IMR-90 (cell line): ENCODE measurements around the gene KRT35. TPM values are rescaled to one million over a fixed set of nuclear protein-coding genes. Genes with fewer than 3 reads are reported as not detected.

Experiments
- ATAC-seq: fragments of 200-7000 bp; cut with Tn5 transposase; 2 replicates; pipeline ENCODE4 v1.9.1; 2020; ENCODE audit warnings: low read depth, mild to moderate bottlenecking, moderate library complexity
- BruUV-seq: library from RNA; stranded (reverse); fragments of 400-500 nt; replicated peaks from 2 replicates; lab custom pipeline; 2021; lab: Mats Ljungman, UMichigan
- CTCF ChIA-PET: fragments of 300-600 bp; formaldehyde crosslinking; extraction: SDS; loops from one replicate; lab custom pipeline; 2021; ENCODE audit warnings: antibody characterized with exemption; lab: Yijun Ruan, JAX
- POLR2A ChIA-PET: fragments of 300-600 bp; sonication (Branson Sonifier 250); formaldehyde crosslinking; loops from one replicate; lab custom pipeline; 2022; ENCODE audit warnings: antibody characterized with exemption; ENCODE audit not compliant: unreplicated experiment; lab: Charles Lee
- DNase-seq: peaks from one replicate; pipeline ENCODE4 v3.0.0; 2013
- H2AFZ ChIP-seq: replicated peaks from 2 replicates; pipeline ENCODE3; 2013; ENCODE audit warnings: low read length, mild to moderate bottlenecking; ENCODE audit not compliant: poor library complexity
- H2AK5ac ChIP-seq: 2 replicates; pipeline ENCODE4 v1.6.1; 2013; ENCODE audit warnings: low read depth, low read length, inconsistent platforms
- H2AK9ac ChIP-seq: replicated peaks from 2 replicates; pipeline ENCODE3; 2013; ENCODE audit warnings: mild to moderate bottlenecking, low read depth, low read length, moderate library complexity; ENCODE audit not compliant: poor library complexity
- H2BK120ac ChIP-seq: 2 replicates; pipeline ENCODE4 v1.6.1; 2013; ENCODE audit warnings: low read depth, low read length, inconsistent platforms
- H2BK15ac ChIP-seq: 3 replicates; pipeline ENCODE4 v1.6.1; 2013; ENCODE audit warnings: low read depth, low read length, inconsistent platforms
- H2BK20ac ChIP-seq: 2 replicates; pipeline ENCODE4 v1.6.1; 2013; ENCODE audit warnings: low read depth, mild to moderate bottlenecking, inconsistent platforms, low read length, moderate library complexity
- H2BK5ac ChIP-seq: 2 replicates; pipeline ENCODE4 v1.6.1; 2013; ENCODE audit warnings: mild to moderate bottlenecking, low read depth, low read length, inconsistent platforms; ENCODE audit not compliant: poor library complexity, severe bottlenecking
- H3K14ac ChIP-seq: replicated peaks from 2 replicates; pipeline ENCODE4 v1.6.1; 2013; ENCODE audit warnings: low read depth, low read length, inconsistent platforms
- H3K18ac ChIP-seq: 2 replicates; pipeline ENCODE4 v1.6.1; 2013; ENCODE audit warnings: low read depth, low read length, control low read depth
- H3K23ac ChIP-seq: 2 replicates; pipeline ENCODE4 v1.6.1; 2013; ENCODE audit warnings: low read depth, low read length, inconsistent platforms
- H3K27ac ChIP-seq: 2 replicates; pipeline ENCODE4 v1.5.1; 2013; ENCODE audit warnings: mild to moderate bottlenecking, control low read depth, low read length; ENCODE audit not compliant: insufficient read depth
- H3K27me3 ChIP-seq: 2 replicates; pipeline ENCODE4 v1.6.1; 2013; ENCODE audit warnings: low read length; ENCODE audit not compliant: control insufficient read depth, insufficient read depth
- H3K36me3 ChIP-seq: 2 replicates; pipeline ENCODE4 v1.6.1; 2013; ENCODE audit warnings: low read length, mixed read lengths; ENCODE audit not compliant: control insufficient read depth, insufficient read depth
- H3K4ac ChIP-seq: 2 replicates; pipeline ENCODE4 v1.6.1; 2013; ENCODE audit warnings: low read depth, low read length, inconsistent platforms
- H3K4me1 ChIP-seq: 2 replicates; pipeline ENCODE4 v1.6.1; 2013; ENCODE audit warnings: low read length, mixed read lengths; ENCODE audit not compliant: control insufficient read depth, insufficient read depth
- H3K4me2 ChIP-seq: 2 replicates; pipeline ENCODE4 v1.6.1; 2013; ENCODE audit warnings: low read depth, mild to moderate bottlenecking, control low read depth, low read length, moderate library complexity
- H3K4me3 ChIP-seq: 2 replicates; pipeline ENCODE4 v1.5.1; 2013; ENCODE audit warnings: low read depth, mild to moderate bottlenecking, control low read depth, low read length, moderate library complexity; ENCODE audit not compliant: insufficient read depth
- H3K56ac ChIP-seq: 2 replicates; pipeline ENCODE4 v1.6.1; 2013; ENCODE audit warnings: low read length, inconsistent platforms; ENCODE audit not compliant: insufficient read depth; ENCODE audit errors: extremely low read depth
- H3K79me1 ChIP-seq, 2 experiments: 2 replicates each; pipeline ENCODE4 v1.6.1; 2013; ENCODE audit warnings: low read length in 2 of 2, inconsistent platforms in 1 of 2, low read depth in 1 of 2
- H3K9ac ChIP-seq: 2 replicates; pipeline ENCODE4 v1.6.1; 2013; ENCODE audit warnings: low read depth, low read length, control low read depth
- H3K9me1 ChIP-seq: 2 replicates; pipeline ENCODE4 v1.6.1; 2013; ENCODE audit warnings: low read length, inconsistent platforms; ENCODE audit not compliant: insufficient read depth
- H3K9me3 ChIP-seq: 2 replicates; pipeline ENCODE4 v1.6.1; 2013; ENCODE audit warnings: low read length; ENCODE audit not compliant: control insufficient read depth, insufficient read depth
- H4K20me1 ChIP-seq: 2 replicates; pipeline ENCODE4 v1.6.1; 2013; ENCODE audit warnings: low read length, inconsistent platforms; ENCODE audit not compliant: insufficient read depth
- H4K5ac ChIP-seq: 2 replicates; pipeline ENCODE4 v1.6.1; 2013; ENCODE audit warnings: mild to moderate bottlenecking, low read depth, low read length, control low read depth
- H4K8ac ChIP-seq, 2 experiments: 2 replicates each; pipeline ENCODE4 v1.6.1; 2013; ENCODE audit warnings: low read depth in 2 of 2, low read length in 2 of 2, control low read depth in 1 of 2, inconsistent platforms in 1 of 2
- H4K91ac ChIP-seq: 2 replicates; pipeline ENCODE4 v1.6.1; 2013; ENCODE audit warnings: low read depth, low read length, inconsistent platforms; ENCODE audit not compliant: insufficient read depth
- BHLHE40 ChIP-seq: fragments of 150-350 bp; IDR thresholded peaks from 2 replicates; pipeline ENCODE4 v1.6.1; 2016; ENCODE audit warnings: mild to moderate bottlenecking, low read depth, low read length
- CEBPB ChIP-seq: IDR thresholded peaks from 2 replicates; pipeline ENCODE4 v1.6.1; 2012; ENCODE audit warnings: low read depth, low read length, improper control_type of control experiment
- CHD1 ChIP-seq: IDR thresholded peaks from 2 replicates; pipeline ENCODE4 v1.6.1; 2012; ENCODE audit warnings: low read depth, low read length, improper control_type of control experiment
- FOS ChIP-seq: fragments of 150-350 bp; IDR thresholded peaks from 2 replicates; pipeline ENCODE4 v1.6.1; 2016; ENCODE audit warnings: low read depth, low read length
- MAZ ChIP-seq: IDR thresholded peaks from 2 replicates; pipeline ENCODE4 v1.6.1; 2012; ENCODE audit warnings: low read depth, mild to moderate bottlenecking, low read length, improper control_type of control experiment, moderate library complexity, borderline replicate concordance
- NFE2L2 ChIP-seq: fragments of 150-350 bp; IDR thresholded peaks from 2 replicates; pipeline ENCODE4 v1.6.1; 2016; ENCODE audit warnings: low read depth, mild to moderate bottlenecking, low read length
- POLR2A ChIP-seq: IDR thresholded peaks from 2 replicates; pipeline ENCODE4 v1.6.1; 2012; ENCODE audit warnings: mild to moderate bottlenecking, low read depth, low read length
- RAD21 ChIP-seq: IDR thresholded peaks from 2 replicates; pipeline ENCODE4 v1.6.1; 2012; ENCODE audit warnings: low read length, improper control_type of control experiment
- RCOR1 ChIP-seq: IDR thresholded peaks from 2 replicates; pipeline ENCODE4 v1.6.1; 2012; ENCODE audit warnings: mild to moderate bottlenecking, low read length, improper control_type of control experiment; ENCODE audit not compliant: insufficient replicate concordance
- SMC3 ChIP-seq: fragments of 150-350 bp; IDR thresholded peaks from 2 replicates; pipeline ENCODE4 v1.6.1; 2016; ENCODE audit warnings: low read depth, mild to moderate bottlenecking, antibody characterized with exemption, low read length, moderate library complexity
- WGBS, 2 experiments: methylation state at CpG; one replicate each; pipeline versions ENCODE4 v1.1.5 to v1.1.7; 2013; ENCODE audit warnings: missing lambda C conversion rate in 2 of 2; ENCODE audit not compliant: insufficient read length in 1 of 2; ENCODE audit errors: extremely low coverage in 2 of 2; 5-methylcytosine and 5-hydroxymethylcytosine counted together
- dilution Hi-C: fragments of 300-500 bp; cut with HindIII; formaldehyde crosslinking; loops from one replicate; pipeline ENCODE4 v1.14.3; 2018; ENCODE audit warnings: low sequenced_read_pairs; ENCODE audit not compliant: unreplicated experiment
- in situ Hi-C: fragments of 300-500 bp; cut with MboI; formaldehyde crosslinking; loops from 3 replicates; pipeline ENCODE4 v1.14.3; 2019; ENCODE audit warnings: low sequenced_read_pairs, inconsistent platforms, mixed read lengths
- intact Hi-C: fragments of 100-400 bp; cut with micrococcal nuclease; formaldehyde crosslinking; loops from 2 replicates; pipeline ENCODE4 v1.10.0; 2022
- polyA plus RNA-seq, 3 experiments: library from polyadenylated mRNA; depleted of rRNA; stranded (reverse); fragments of >200 nt; gene quantifications; 2 replicates each; pipeline ENCODE4 v1.2.3, GENCODE V29; 2012; ENCODE audit warnings: low replicate concordance in 1 of 3
- total RNA-seq: library from RNA; depleted of rRNA; stranded (reverse); fragments of >200 nt; gene quantifications from 2 replicates; pipeline ENCODE4 v1.2.3, GENCODE V29; 2012
- TF ChIP-seq, protein P1 (sequence below): fragments of 150-350 bp; IDR thresholded peaks from 2 replicates; pipeline ENCODE4 v1.6.1; 2016; ENCODE audit warnings: low read depth, mild to moderate bottlenecking, low read length, moderate library complexity, borderline replicate concordance
- TF ChIP-seq, protein P2 (sequence below): fragments of 150-350 bp; IDR thresholded peaks from 2 replicates; pipeline ENCODE4 v1.6.1; 2017; ENCODE audit warnings: mild to moderate bottlenecking, antibody characterized with exemption, low read length, low read depth

KRT35 gene
- total and polyA plus RNA-seq, 2 of the 4 experiments (the other 2 are of a cell fraction): not detected

DNA sequence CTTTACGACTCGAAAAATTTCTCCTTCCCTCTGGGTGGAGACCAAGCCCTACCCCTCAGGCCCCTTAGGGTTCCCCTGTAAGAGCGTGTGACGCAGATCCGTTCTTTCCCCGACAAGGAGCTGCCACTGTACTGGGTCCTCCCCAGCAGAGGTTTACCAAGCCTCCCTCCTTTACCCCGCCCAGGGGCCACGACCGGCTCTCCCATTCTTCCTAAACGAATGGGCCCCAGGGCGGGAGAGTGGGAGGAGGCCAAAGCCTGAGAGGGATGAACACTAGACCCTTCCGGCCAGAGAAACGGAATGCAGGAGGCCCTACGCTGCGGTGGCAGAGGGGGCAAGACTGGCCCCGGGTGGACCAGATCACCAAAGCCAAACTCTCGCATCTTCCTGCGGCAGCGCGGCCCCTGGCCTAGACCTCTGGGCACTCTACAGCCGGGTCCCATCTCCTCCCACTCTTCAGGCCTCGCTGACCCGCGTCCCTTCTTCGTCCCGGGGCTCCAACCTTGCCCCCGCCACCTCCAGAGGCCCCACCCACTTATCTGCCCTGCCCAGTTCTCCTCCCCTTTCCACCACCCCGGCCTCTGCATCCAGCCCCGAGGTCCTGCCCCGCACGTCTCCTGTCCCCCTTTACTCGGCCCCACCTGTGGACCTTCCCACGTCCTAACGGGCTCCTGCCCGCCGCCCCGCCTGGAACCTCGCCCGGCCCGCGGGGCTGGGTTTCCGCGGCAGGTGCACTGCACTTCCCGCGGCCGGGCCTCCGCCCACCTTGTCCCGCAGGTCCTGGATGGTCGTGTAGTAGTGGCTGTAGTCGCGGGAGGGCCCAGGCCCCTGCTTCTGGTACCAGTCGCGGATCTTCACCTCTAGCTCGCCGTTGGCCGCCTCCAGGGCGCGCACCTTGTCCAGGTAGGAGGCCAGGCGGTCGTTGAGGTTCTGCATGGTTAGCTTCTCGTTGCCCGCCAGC is 46.4 kb upstream of the KRT35 start:
- H2AK9ac ChIP-seq: no peak overlapping the region
- peaks cover 21% of the 10 kb centered on the region for H3K4me1 ChIP-seq
- H3K27me3 ChIP-seq: peaks cover 2% of the 10 kb centered on the region; the same call in 1 of the 2 replicates
- no peaks in the 10 kb centered on the region for H3K36me3 ChIP-seq
- ATAC-seq (no peak), DNase-seq (no peak)
- no peak overlapping the region for H3K56ac ChIP-seq
- no peak overlapping the region for H3K4me3 ChIP-seq
- no peak overlapping the region; the same call in 1 of the 2 replicates for H2AK5ac ChIP-seq
- no peak overlapping the region for H3K9ac ChIP-seq
- no peak overlapping the region for H3K14ac ChIP-seq
- no peak overlapping the region for H3K18ac ChIP-seq
- peaks cover 21% of the 10 kb centered on the region for H3K9me1 ChIP-seq
- H3K4me2 ChIP-seq: no peak overlapping the region
- no peak overlapping the region for H2BK20ac ChIP-seq
- POLR2A ChIA-PET: interaction anchor here (0.5 kb wide), 1 partner anchor 20 kb away, joined by 4 read pairs; no protein-coding TSS in a partner anchor
- no peaks in the 10 kb centered on the region for H3K9me3 ChIP-seq
- H4K8ac ChIP-seq: no peak overlapping the region
- CTCF ChIA-PET: no interaction called here
- H2BK5ac ChIP-seq: no peak overlapping the region
- peaks cover 0 to under 1% of the 10 kb centered on the region in 2 experiments; a peak in 1 of 4 replicates for H3K79me1 ChIP-seq
- H4K5ac ChIP-seq: no peak overlapping the region
- TF ChIP-seq MAZ: no peak
- TF ChIP-seq, protein P1, sequence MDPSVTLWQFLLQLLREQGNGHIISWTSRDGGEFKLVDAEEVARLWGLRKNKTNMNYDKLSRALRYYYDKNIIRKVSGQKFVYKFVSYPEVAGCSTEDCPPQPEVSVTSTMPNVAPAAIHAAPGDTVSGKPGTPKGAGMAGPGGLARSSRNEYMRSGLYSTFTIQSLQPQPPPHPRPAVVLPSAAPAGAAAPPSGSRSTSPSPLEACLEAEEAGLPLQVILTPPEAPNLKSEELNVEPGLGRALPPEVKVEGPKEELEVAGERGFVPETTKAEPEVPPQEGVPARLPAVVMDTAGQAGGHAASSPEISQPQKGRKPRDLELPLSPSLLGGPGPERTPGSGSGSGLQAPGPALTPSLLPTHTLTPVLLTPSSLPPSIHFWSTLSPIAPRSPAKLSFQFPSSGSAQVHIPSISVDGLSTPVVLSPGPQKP: no peak
- TF ChIP-seq POLR2A: no peak
- TF ChIP-seq RAD21: no peak
- TF ChIP-seq FOS: no peak
- TF ChIP-seq NFE2L2: no peak
- TF ChIP-seq RCOR1: no peak
- TF ChIP-seq SMC3: no peak
- TF ChIP-seq BHLHE40: no peak
- TF ChIP-seq CHD1: no peak
- TF ChIP-seq CEBPB: no peak
- TF ChIP-seq, protein P2, sequence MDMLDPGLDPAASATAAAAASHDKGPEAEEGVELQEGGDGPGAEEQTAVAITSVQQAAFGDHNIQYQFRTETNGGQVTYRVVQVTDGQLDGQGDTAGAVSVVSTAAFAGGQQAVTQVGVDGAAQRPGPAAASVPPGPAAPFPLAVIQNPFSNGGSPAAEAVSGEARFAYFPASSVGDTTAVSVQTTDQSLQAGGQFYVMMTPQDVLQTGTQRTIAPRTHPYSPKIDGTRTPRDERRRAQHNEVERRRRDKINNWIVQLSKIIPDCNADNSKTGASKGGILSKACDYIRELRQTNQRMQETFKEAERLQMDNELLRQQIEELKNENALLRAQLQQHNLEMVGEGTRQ: no peak
- intact Hi-C loops (no loop called here), dilution Hi-C loops (no loop called here), in situ Hi-C loops (no loop called here)
- no peak overlapping the region for H3K23ac ChIP-seq
- H2BK15ac ChIP-seq: no peak overlapping the region
- H3K4ac ChIP-seq: no peak overlapping the region
- no TSS peak for BruUV-seq
- 50% methylated on average over 18 of the region's 62 CpGs; no CpG with 5 or more reads in 1 of the 2 experiments for WGBS, 2 experiments
- H4K20me1 ChIP-seq: no peaks in the 10 kb centered on the region
- H2BK120ac ChIP-seq: peak overlapping the region; percentile 26; the same call in 1 of the 2 replicates
- peak overlapping the region; percentile 81 for H2AFZ ChIP-seq
- H4K91ac ChIP-seq: no peak overlapping the region
- no peak overlapping the region for H3K27ac ChIP-seq
